Spleen (tissue), 11 donors: ENCODE measurements around the gene PPP3CA. TPM values are rescaled to one million over a fixed set of nuclear protein-coding genes. Genes with fewer than 3 reads are reported as not detected.

Experiments used
- DNase-seq: peaks from one replicate; pipeline ENCODE4 v3.0.0-alpha.2; 2020
- H3K27ac ChIP-seq, 8 donors: fragments of 200-600 bp; sonication (generic) in 7 of 8; 1 replicate in 4 of 8; 2 replicates in 4 of 8; pipeline versions ENCODE4 v1.5.0 to v1.8.0; 2016 to 2021; ENCODE audit warnings: inconsistent platforms in 4 of 8, mild to moderate bottlenecking in 4 of 8, moderate library complexity in 1 of 8
- H3K27me3 ChIP-seq, 7 donors: fragments of 200-600 bp; sonication (generic) in 6 of 7; replicated peaks in 1 of 7; 1 replicate in 4 of 7; 2 replicates in 3 of 7; pipeline versions ENCODE4 v1.5.0 to v1.8.0; 2016 to 2021; ENCODE audit warnings: inconsistent platforms in 3 of 7, mild to moderate bottlenecking in 1 of 7
- H3K36me3 ChIP-seq, 6 donors: fragments of 200-600 bp; sonication (generic) in 5 of 6; 1 replicate in 4 of 6; 2 replicates in 2 of 6; pipeline versions ENCODE4 v1.5.0 to v1.8.0; 2016 to 2021; ENCODE audit warnings: inconsistent platforms in 2 of 6
- H3K4me1 ChIP-seq, 6 donors: fragments of 200-600 bp; sonication (generic) in 5 of 6; 1 replicate in 3 of 6; 2 replicates in 3 of 6; pipeline versions ENCODE4 v1.5.0 to v1.8.0; 2016 to 2021; ENCODE audit warnings: inconsistent platforms in 3 of 6
- H3K4me3 ChIP-seq, 8 donors: fragments of 200-600 bp; sonication (generic) in 7 of 8; 1 replicate in 4 of 8; 2 replicates in 4 of 8; pipeline versions ENCODE4 v1.5.0 to v1.8.0; 2016 to 2021; ENCODE audit warnings: inconsistent platforms in 4 of 8, mild to moderate bottlenecking in 4 of 8, moderate library complexity in 2 of 8
- H3K9me3 ChIP-seq, 8 donors: fragments of 200-600 bp; sonication (generic) in 7 of 8; 1 replicate in 4 of 8; 2 replicates in 4 of 8; pipeline versions ENCODE4 v1.5.0 to v1.8.0; 2016 to 2021; ENCODE audit warnings: inconsistent platforms in 4 of 8
- CTCF ChIP-seq, 11 experiments: fragments of 200-600 bp in 7 of 11; fragments of 450-650 bp in 4 of 11; sonication (generic) in 4 of 11; IDR thresholded peaks in 8 of 11; conservative IDR thresholded peaks in 3 of 11; 1 replicate in 7 of 11; 2 replicates in 4 of 11; pipeline versions ENCODE4 v1.4.0 to v1.8.0; 2016 to 2021; ENCODE audit warnings: antibody characterized with exemption in 11 of 11, inconsistent platforms in 4 of 11, mild to moderate bottlenecking in 1 of 11
- POLR2A ChIP-seq, 3 donors: fragments of 450-650 bp; IDR thresholded peaks; one replicate each; pipeline ENCODE4 v1.5.1; 2017; ENCODE audit warnings: antibody characterized with exemption in 3 of 3, mild to moderate bottlenecking in 1 of 3
- POLR2AphosphoS5 ChIP-seq, 3 donors: sonication (generic); formaldehyde crosslinking; IDR thresholded peaks; one replicate each; pipeline ENCODE4 v1.5.1; 2017; ENCODE audit warnings: antibody characterized with exemption in 3 of 3
- WGBS, 5 donors: extraction: QIAGEN DNeasy Blood & Tissue Kit in 3 of 5; methylation state at CpG; one replicate each; pipeline versions ENCODE4 v1.1.5 to v1.1.7; 2013 to 2018; 5-methylcytosine and 5-hydroxymethylcytosine counted together
- intact Hi-C: fragments of 100-400 bp; cut with DNase I; formaldehyde crosslinking; loops from one replicate; pipeline ENCODE4 v1.15.0; 2023; ENCODE audit warnings: low total_unique reads
- polyA plus RNA-seq, 3 donors: library from polyadenylated mRNA; stranded (reverse); fragments of 200-250 nt; gene quantifications; one replicate each; pipeline ENCODE4 v1.2.1, GENCODE V29; 2013
- total RNA-seq, 7 donors: library from RNA; depleted of rRNA in 3 of 7; stranded (reverse); fragments of >200 nt in 3 of 7; fragmentation: NEBNext Ultra II Directional in 4 of 7; extraction: Animal tissue kit (Norgen Biotek cat#: 25700) in 4 of 7; gene quantifications; one replicate each; pipeline versions ENCODE4 v1.1.0 to v1.2.1, GENCODE V29; 2016 to 2021
- donor health status: healthy with polysubstance abuse.
- donor health status: DM: no; HTN: no; CAD: no; lungs with moderate emphysema.
- donor health status: DM: no; HTN: no; CAD: no.
- donor health status: Bipolar disorder and iron deficiency.
- donor health status: healthy.
- donor health status: DM: no; HTN: no; CAD: no.
- donor health status: DM: yes; HTN: yes; CAD: no.

Gene PPP3CA
- total and polyA plus RNA-seq, 10 donors: 15.5 to 50.0 (median 39.6) TPM

GRCh38 chr4:101262683-101263082, 84.6 kb downstream of the PPP3CA start:
- intact Hi-C loops: no loop called here
- no peaks in the 10 kb centered on the region for H3K27me3 ChIP-seq
- DNase-seq: no peak

GRCh38 chr4:101259876-101260275, 87.5 kb downstream of the PPP3CA start:
- WGBS, 5 donors: 65 to 78% (median 71%) methylated on average over 4 of the region's 4 CpGs
- peaks cover 15 to 87% (median 57%) of the 10 kb centered on the region in 6 donors for H3K4me1 ChIP-seq
- no peaks in the 10 kb centered on the region for H3K36me3 ChIP-seq
- no peaks in the 10 kb centered on the region for H3K27me3 ChIP-seq
- intact Hi-C loops: no loop called here
- no peak overlapping the region for H3K4me3 ChIP-seq
- TF ChIP-seq POLR2AphosphoS5 (IDR thresholded peaks at IDR 0.05) (no peak), POLR2A (IDR thresholded peaks at IDR 0.05) (no peak), CTCF (IDR thresholded peaks at IDR 0.05 in 8 of 11, conservative IDR thresholded peaks at IDR 0.05 in 3 of 11) (no peak)
- DNase-seq: no peak
- peak overlapping the region in 1 of 8 donors; percentile 10 for H3K27ac ChIP-seq
- no peaks in the 10 kb centered on the region for H3K9me3 ChIP-seq

More at GRCh38 chr4:101262683-101263082, 84.6 kb downstream of the PPP3CA start:
- Histone ChIP-seq H3K9me3 (no peaks in the 10 kb centered on the region), H3K4me3 (no peak overlapping the region), H3K36me3 (no peaks in the 10 kb centered on the region), H3K4me1 (peaks cover 15 to 96% (median 64%) of the 10 kb centered on the region in 6 donors), H3K27ac (no peak overlapping the region)
- no peak for TF ChIP-seq POLR2AphosphoS5 (IDR thresholded peaks at IDR 0.05)
- no peak for TF ChIP-seq CTCF (IDR thresholded peaks at IDR 0.05 in 8 of 11, conservative IDR thresholded peaks at IDR 0.05 in 3 of 11)
- TF ChIP-seq POLR2A (IDR thresholded peaks at IDR 0.05): no peak

GRCh38 chr4:101258883-101259282, 88.4 kb downstream of the PPP3CA start:
- no peaks in the 10 kb centered on the region for H3K9me3 ChIP-seq
- no peak overlapping the region for H3K4me3 ChIP-seq
- no peaks in the 10 kb centered on the region for H3K27me3 ChIP-seq
- no peaks in the 10 kb centered on the region for H3K36me3 ChIP-seq
- peaks cover 15 to 86% (median 51%) of the 10 kb centered on the region in 6 donors for H3K4me1 ChIP-seq
- WGBS, 5 donors: 30 to 38% (median 35%) methylated on average over 2 of the region's 2 CpGs
- peak overlapping the region in 3 of 8 donors; percentile 15 to 53 (median 26) for H3K27ac ChIP-seq
- DNase-seq: no peak
- TF ChIP-seq POLR2A (IDR thresholded peaks at IDR 0.05): no peak
- no peak for TF ChIP-seq CTCF (IDR thresholded peaks at IDR 0.05 in 8 of 11, conservative IDR thresholded peaks at IDR 0.05 in 3 of 11)
- TF ChIP-seq POLR2AphosphoS5 (IDR thresholded peaks at IDR 0.05): no peak
- intact Hi-C loops: no loop called here

GRCh38 chr4:101256222-101256621, 91.1 kb downstream of the PPP3CA start:
- Histone ChIP-seq H3K9me3 (no peaks in the 10 kb centered on the region), H3K27ac (no peak overlapping the region), H3K27me3 (no peaks in the 10 kb centered on the region), H3K4me1 (peaks cover 15 to 80% (median 37%) of the 10 kb centered on the region in 6 donors), H3K36me3 (no peaks in the 10 kb centered on the region), H3K4me3 (no peak overlapping the region)
- TF ChIP-seq POLR2A (IDR thresholded peaks at IDR 0.05) (no peak), POLR2AphosphoS5 (IDR thresholded peaks at IDR 0.05) (no peak)
- DNase-seq: no peak
- intact Hi-C loops: no loop called here

- no peaks in the 10 kb centered on the region for H3K9me3 ChIP-seq
- 56 to 77% (median 71%) methylated on average over 4 of the region's 4 CpGs for WGBS, 5 donors
- H3K36me3 ChIP-seq: no peaks in the 10 kb centered on the region
- H3K27me3 ChIP-seq: no peaks in the 10 kb centered on the region
- no peak overlapping the region for H3K4me3 ChIP-seq
- no peak overlapping the region for H3K27ac ChIP-seq
- TF ChIP-seq POLR2A (IDR thresholded peaks at IDR 0.05) (no peak), POLR2AphosphoS5 (IDR thresholded peaks at IDR 0.05) (no peak), CTCF (IDR thresholded peaks at IDR 0.05 in 8 of 11, conservative IDR thresholded peaks at IDR 0.05 in 3 of 11) (no peak)
- intact Hi-C loops: no loop called here
- peaks cover 15 to 66% (median 24%) of the 10 kb centered on the region in 6 donors for H3K4me1 ChIP-seq
- no peak for DNase-seq
Measured at GRCh38 chr4:101254776-101255175, 92.5 kb downstream of the PPP3CA start.
